SK-N-SH treated with all-trans-retinoic acid at 6 μM for 48 hours (cell line): ENCODE data around the gene IGF1R.

Source experiments
- ATAC-seq: fragments of 200-7000 bp; cut with Tn5 transposase; 3 replicates; pipeline ENCODE4 v1.9.1; 2020; ENCODE audit warnings: mild to moderate bottlenecking, moderate library complexity
- ARNTL ChIP-seq: fragments of 450-650 bp; formaldehyde crosslinking; IDR thresholded peaks from 2 replicates; pipeline ENCODE4 v1.5.0; 2020; ENCODE audit warnings: low read depth, mild to moderate bottlenecking, moderate library complexity, borderline replicate concordance
- BACH2 ChIP-seq: fragments of 250-450 bp; sonication (Bioruptor Pico); IDR thresholded peaks from 2 replicates; pipeline ENCODE4 v1.9.0; 2021; ENCODE audit warnings: mild to moderate bottlenecking, borderline replicate concordance
- CSDC2 ChIP-seq: fragments of 250-450 bp; sonication (Bioruptor Pico); IDR thresholded peaks from 2 replicates; pipeline ENCODE4 v1.5.0; 2020; ENCODE audit warnings: mild to moderate bottlenecking, moderate library complexity
- GLIS3 ChIP-seq: fragments of 250-450 bp; sonication (Bioruptor Pico); IDR thresholded peaks from 2 replicates; pipeline ENCODE4 v1.5.0; 2020; ENCODE audit warnings: mild to moderate bottlenecking, moderate library complexity
- ISL1 ChIP-seq: fragments of 250-450 bp; sonication (Bioruptor Pico); IDR thresholded peaks from 2 replicates; pipeline ENCODE4 v2.1.2; 2022; ENCODE audit warnings: mild to moderate bottlenecking, moderate library complexity
- OSR1 ChIP-seq: fragments of 250-450 bp; sonication (Bioruptor Pico); IDR thresholded peaks from 2 replicates; pipeline ENCODE4 v1.8.0; 2022; ENCODE audit warnings: moderate library complexity, mild to moderate bottlenecking, inconsistent platforms
- PPARA ChIP-seq: fragments of 250-450 bp; sonication (Bioruptor Pico); IDR thresholded peaks from 2 replicates; pipeline ENCODE4 v1.5.0; 2020; ENCODE audit warnings: mild to moderate bottlenecking, borderline replicate concordance
- RARB ChIP-seq: fragments of 250-450 bp; sonication (Bioruptor Pico); IDR thresholded peaks from 2 replicates; pipeline ENCODE4 v1.8.0; 2021; ENCODE audit warnings: mild to moderate bottlenecking, moderate library complexity
- SNAI2 ChIP-seq: fragments of 250-450 bp; sonication (Bioruptor Pico); IDR thresholded peaks from 2 replicates; pipeline ENCODE4 v1.5.0; 2020; ENCODE audit warnings: mild to moderate bottlenecking, moderate library complexity
- TCF4 ChIP-seq: fragments of 250-450 bp; sonication (Bioruptor Pico); IDR thresholded peaks from 2 replicates; pipeline ENCODE4 v1.8.0; 2021; ENCODE audit warnings: mild to moderate bottlenecking, moderate library complexity, borderline replicate concordance
- TOX ChIP-seq: fragments of 250-450 bp; sonication (Bioruptor Pico); IDR thresholded peaks from 2 replicates; pipeline ENCODE4 v1.8.0; 2021; ENCODE audit warnings: mild to moderate bottlenecking, moderate library complexity, borderline replicate concordance
- ZFP3 ChIP-seq: fragments of 250-450 bp; sonication (Bioruptor Pico); IDR thresholded peaks from 2 replicates; pipeline ENCODE4 v1.5.0; 2020; ENCODE audit warnings: mild to moderate bottlenecking, moderate library complexity
- ZFP30 ChIP-seq: fragments of 450-650 bp; formaldehyde crosslinking; IDR thresholded peaks from 2 replicates; pipeline ENCODE4 v1.5.0; 2022; ENCODE audit warnings: mild to moderate bottlenecking, moderate library complexity
- ZNF565 ChIP-seq: fragments of 450-650 bp; formaldehyde crosslinking; conservative IDR thresholded peaks from 2 replicates; pipeline ENCODE4 v1.5.0; 2020; ENCODE audit warnings: low read depth, mild to moderate bottlenecking, moderate library complexity
- ZNF70 ChIP-seq: fragments of 450-650 bp; formaldehyde crosslinking; IDR thresholded peaks from 2 replicates; pipeline ENCODE4 v1.5.0; 2020; ENCODE audit warnings: mild to moderate bottlenecking, moderate library complexity
- ZNF8 ChIP-seq: fragments of 450-650 bp; formaldehyde crosslinking; IDR thresholded peaks from 2 replicates; pipeline ENCODE4 v1.5.0; 2020; ENCODE audit warnings: mild to moderate bottlenecking, moderate library complexity
- TF ChIP-seq, protein P1 (sequence below): fragments of 250-450 bp; sonication (Bioruptor Pico); IDR thresholded peaks from 2 replicates; pipeline ENCODE4 v1.8.0; 2020; ENCODE audit warnings: mild to moderate bottlenecking, moderate library complexity, borderline replicate concordance
- TF ChIP-seq, protein P2 (sequence below): fragments of 250-450 bp; sonication (Bioruptor Pico); IDR thresholded peaks from 2 replicates; pipeline ENCODE4 v1.5.0; 2020; ENCODE audit warnings: mild to moderate bottlenecking, moderate library complexity
- TF ChIP-seq, protein P3 (sequence below): fragments of 250-450 bp; sonication (Bioruptor Pico); IDR thresholded peaks from 2 replicates; pipeline ENCODE4 v1.8.0; 2021; ENCODE audit warnings: low read depth, mild to moderate bottlenecking, moderate library complexity, borderline replicate concordance
- TF ChIP-seq, protein P4 (sequence below): fragments of 250-450 bp; sonication (Bioruptor Pico); IDR thresholded peaks from 2 replicates; pipeline ENCODE4 v1.5.1; 2021; ENCODE audit warnings: mild to moderate bottlenecking, moderate library complexity

The IGF1R gene

DNA sequence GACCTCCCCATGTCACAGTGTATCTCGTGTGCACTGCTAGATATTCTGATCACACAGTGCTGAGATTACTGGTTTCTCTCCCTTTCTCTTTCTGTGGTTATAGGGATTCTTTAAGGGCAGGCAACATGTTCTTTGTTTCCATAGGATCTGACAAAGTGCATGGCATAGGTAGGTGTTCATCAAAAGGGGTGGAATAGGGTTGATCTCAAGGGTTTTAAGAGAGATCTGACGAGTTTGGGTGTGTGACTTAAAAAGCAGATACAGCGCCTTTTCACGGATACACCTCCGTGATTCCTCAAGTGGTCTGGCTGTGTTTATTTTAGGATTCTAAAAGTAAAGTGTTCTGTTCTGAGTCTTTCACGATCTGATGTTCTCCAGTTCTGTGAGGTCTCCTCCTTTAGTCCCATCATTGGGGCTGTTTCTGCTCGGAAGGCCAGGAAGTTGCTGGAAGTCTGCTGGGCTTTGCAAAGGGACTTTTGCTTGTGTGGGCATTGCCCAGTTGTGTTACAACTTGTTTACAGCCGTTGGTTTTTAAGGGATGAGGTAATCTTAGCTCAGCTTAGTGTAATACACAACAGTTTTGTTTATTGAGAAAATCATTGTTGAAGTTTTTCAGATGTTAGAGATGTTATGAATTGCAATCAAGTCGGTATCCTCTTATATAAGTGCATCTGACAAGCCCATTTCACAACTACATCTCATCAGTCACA lies 34.8 kb downstream of the IGF1R start:
- no peak for ATAC-seq
- TF ChIP-seq OSR1 (CRISPR knock-in tag), result no peak
- TF ChIP-seq TOX, result no peak
- no peak for TF ChIP-seq CSDC2 (CRISPR knock-in tag)
- TF ChIP-seq, protein P1, sequence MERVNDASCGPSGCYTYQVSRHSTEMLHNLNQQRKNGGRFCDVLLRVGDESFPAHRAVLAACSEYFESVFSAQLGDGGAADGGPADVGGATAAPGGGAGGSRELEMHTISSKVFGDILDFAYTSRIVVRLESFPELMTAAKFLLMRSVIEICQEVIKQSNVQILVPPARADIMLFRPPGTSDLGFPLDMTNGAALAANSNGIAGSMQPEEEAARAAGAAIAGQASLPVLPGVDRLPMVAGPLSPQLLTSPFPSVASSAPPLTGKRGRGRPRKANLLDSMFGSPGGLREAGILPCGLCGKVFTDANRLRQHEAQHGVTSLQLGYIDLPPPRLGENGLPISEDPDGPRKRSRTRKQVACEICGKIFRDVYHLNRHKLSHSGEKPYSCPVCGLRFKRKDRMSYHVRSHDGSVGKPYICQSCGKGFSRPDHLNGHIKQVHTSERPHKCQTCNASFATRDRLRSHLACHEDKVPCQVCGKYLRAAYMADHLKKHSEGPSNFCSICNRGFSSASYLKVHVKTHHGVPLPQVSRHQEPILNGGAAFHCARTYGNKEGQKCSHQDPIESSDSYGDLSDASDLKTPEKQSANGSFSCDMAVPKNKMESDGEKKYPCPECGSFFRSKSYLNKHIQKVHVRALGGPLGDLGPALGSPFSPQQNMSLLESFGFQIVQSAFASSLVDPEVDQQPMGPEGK (CRISPR knock-in tag), result no peak
- TF ChIP-seq ISL1 (CRISPR knock-in tag), result no peak
- no peak for TF ChIP-seq GLIS3 (CRISPR knock-in tag)
- TF ChIP-seq ZNF70 (CRISPR knock-in tag), result no peak
- no peak for TF ChIP-seq ZFP30 (CRISPR knock-in tag)
- TF ChIP-seq SNAI2 (CRISPR knock-in tag), result no peak
- TF ChIP-seq RARB (CRISPR knock-in tag), result no peak
- no peak for TF ChIP-seq ZNF8 (CRISPR knock-in tag)
- TF ChIP-seq TCF4 (CRISPR knock-in tag), result no peak
- TF ChIP-seq ZNF565, result no peak
- TF ChIP-seq, protein P2, sequence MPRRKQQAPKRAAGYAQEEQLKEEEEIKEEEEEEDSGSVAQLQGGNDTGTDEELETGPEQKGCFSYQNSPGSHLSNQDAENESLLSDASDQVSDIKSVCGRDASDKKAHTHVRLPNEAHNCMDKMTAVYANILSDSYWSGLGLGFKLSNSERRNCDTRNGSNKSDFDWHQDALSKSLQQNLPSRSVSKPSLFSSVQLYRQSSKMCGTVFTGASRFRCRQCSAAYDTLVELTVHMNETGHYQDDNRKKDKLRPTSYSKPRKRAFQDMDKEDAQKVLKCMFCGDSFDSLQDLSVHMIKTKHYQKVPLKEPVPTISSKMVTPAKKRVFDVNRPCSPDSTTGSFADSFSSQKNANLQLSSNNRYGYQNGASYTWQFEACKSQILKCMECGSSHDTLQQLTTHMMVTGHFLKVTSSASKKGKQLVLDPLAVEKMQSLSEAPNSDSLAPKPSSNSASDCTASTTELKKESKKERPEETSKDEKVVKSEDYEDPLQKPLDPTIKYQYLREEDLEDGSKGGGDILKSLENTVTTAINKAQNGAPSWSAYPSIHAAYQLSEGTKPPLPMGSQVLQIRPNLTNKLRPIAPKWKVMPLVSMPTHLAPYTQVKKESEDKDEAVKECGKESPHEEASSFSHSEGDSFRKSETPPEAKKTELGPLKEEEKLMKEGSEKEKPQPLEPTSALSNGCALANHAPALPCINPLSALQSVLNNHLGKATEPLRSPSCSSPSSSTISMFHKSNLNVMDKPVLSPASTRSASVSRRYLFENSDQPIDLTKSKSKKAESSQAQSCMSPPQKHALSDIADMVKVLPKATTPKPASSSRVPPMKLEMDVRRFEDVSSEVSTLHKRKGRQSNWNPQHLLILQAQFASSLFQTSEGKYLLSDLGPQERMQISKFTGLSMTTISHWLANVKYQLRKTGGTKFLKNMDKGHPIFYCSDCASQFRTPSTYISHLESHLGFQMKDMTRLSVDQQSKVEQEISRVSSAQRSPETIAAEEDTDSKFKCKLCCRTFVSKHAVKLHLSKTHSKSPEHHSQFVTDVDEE, result no peak
- no peak for TF ChIP-seq BACH2
- TF ChIP-seq ARNTL (CRISPR knock-in tag), result no peak

DNA sequence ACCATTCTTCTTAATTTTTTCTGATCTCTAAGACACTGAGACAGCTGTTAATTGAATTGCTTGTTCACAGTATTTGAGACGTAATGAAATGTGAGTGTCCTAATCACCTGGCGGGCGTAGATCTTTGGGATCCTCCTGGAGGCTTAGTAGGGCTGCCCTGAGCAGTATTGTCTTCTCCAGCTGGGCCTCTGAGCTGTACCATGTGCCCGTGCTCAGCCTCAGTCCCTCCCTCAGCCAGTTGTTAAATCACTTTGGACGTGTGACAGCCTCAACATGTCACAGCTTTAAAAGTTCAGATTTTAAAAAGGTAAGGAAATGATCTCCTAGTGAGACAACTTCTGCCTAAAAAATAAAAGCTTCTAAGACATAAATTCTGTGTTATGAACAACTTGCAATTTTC lies 35.5 kb downstream of the IGF1R start:
- TF ChIP-seq ZFP30 (CRISPR knock-in tag), result no peak
- TF ChIP-seq ZFP3 (CRISPR knock-in tag), result no peak
- TF ChIP-seq ZNF8 (CRISPR knock-in tag), result no peak
- no peak for TF ChIP-seq ISL1 (CRISPR knock-in tag)
- no peak for TF ChIP-seq TOX
- no peak for ATAC-seq

DNA sequence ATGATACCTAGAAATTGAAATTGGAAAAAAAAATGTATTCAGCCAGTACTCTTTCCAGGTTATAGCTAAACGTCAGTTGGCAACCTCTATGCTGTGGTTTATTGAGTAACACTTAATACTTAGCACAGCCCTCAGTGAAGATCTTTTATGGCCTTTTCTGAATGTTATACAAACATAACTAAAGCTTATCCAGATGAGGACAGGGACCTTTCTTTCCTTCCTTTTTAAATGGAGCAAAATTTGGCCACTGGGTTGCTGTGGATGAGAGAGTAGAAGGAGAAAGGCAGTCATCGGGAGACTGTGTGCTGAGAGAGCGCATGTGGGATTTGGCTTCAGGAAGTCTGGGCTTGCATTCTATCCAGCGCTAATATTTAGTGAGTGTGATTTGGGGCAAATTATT lies 36.1 kb downstream of the IGF1R start:
- no peak for TF ChIP-seq TOX
- TF ChIP-seq, protein P3, sequence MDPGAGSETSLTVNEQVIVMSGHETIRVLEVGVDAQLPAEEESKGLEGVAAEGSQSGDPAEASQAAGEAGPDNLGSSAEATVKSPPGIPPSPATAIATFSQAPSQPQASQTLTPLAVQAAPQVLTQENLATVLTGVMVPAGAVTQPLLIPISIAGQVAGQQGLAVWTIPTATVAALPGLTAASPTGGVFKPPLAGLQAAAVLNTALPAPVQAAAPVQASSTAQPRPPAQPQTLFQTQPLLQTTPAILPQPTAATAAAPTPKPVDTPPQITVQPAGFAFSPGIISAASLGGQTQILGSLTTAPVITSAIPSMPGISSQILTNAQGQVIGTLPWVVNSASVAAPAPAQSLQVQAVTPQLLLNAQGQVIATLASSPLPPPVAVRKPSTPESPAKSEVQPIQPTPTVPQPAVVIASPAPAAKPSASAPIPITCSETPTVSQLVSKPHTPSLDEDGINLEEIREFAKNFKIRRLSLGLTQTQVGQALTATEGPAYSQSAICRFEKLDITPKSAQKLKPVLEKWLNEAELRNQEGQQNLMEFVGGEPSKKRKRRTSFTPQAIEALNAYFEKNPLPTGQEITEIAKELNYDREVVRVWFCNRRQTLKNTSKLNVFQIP (CRISPR knock-in tag), result no peak
- TF ChIP-seq SNAI2 (CRISPR knock-in tag), result no peak
- no peak for TF ChIP-seq CSDC2 (CRISPR knock-in tag)
- TF ChIP-seq, protein P2, result no peak
- no peak for TF ChIP-seq RARB (CRISPR knock-in tag)
- TF ChIP-seq, protein P4, sequence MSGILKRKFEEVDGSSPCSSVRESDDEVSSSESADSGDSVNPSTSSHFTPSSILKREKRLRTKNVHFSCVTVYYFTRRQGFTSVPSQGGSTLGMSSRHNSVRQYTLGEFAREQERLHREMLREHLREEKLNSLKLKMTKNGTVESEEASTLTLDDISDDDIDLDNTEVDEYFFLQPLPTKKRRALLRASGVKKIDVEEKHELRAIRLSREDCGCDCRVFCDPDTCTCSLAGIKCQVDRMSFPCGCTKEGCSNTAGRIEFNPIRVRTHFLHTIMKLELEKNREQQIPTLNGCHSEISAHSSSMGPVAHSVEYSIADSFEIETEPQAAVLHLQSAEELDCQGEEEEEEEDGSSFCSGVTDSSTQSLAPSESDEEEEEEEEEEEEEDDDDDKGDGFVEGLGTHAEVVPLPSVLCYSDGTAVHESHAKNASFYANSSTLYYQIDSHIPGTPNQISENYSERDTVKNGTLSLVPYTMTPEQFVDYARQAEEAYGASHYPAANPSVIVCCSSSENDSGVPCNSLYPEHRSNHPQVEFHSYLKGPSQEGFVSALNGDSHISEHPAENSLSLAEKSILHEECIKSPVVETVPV (CRISPR knock-in tag), result no peak
- TF ChIP-seq, protein P1 (CRISPR knock-in tag), result no peak
- no peak for TF ChIP-seq ARNTL (CRISPR knock-in tag)
- TF ChIP-seq ZFP3 (CRISPR knock-in tag), result no peak
- TF ChIP-seq ZNF70 (CRISPR knock-in tag), result no peak
- no peak for TF ChIP-seq ISL1 (CRISPR knock-in tag)
- no peak for TF ChIP-seq ZNF565
- no peak for TF ChIP-seq TCF4 (CRISPR knock-in tag)
- no peak for TF ChIP-seq ZNF8 (CRISPR knock-in tag)
- TF ChIP-seq OSR1 (CRISPR knock-in tag), result no peak
- no peak for TF ChIP-seq PPARA
- no peak for TF ChIP-seq GLIS3 (CRISPR knock-in tag)
- ATAC-seq, result no peak
